GM23248 (cell line): ENCODE measurements around the gene TRAPPC12. TPM values are rescaled to one million over a fixed set of nuclear protein-coding genes. Genes with fewer than 3 reads are reported as not detected.

Experiments used
- DNase-seq: peaks from one replicate; pipeline ENCODE4 v3.0.0-alpha.2; 2015
- H2AFZ ChIP-seq: fragments of 200-600 bp; sonication (generic); 2 replicates; pipeline ENCODE4 v1.6.1; 2016; ENCODE audit warnings: antibody characterized with exemption
- H3F3A ChIP-seq: fragments of 200-600 bp; sonication (generic); 2 replicates; pipeline ENCODE4 v1.6.1; 2016; ENCODE audit warnings: mild to moderate bottlenecking, antibody characterized with exemption, mixed run types; ENCODE audit not compliant: insufficient read depth
- H3K27ac ChIP-seq: fragments of 200-600 bp; sonication (generic); 2 replicates; pipeline ENCODE4 v1.5.1; 2016; ENCODE audit warnings: mild to moderate bottlenecking
- H3K27me3 ChIP-seq: fragments of 200-600 bp; sonication (generic); replicated peaks from 2 replicates; pipeline ENCODE4 v1.6.1; 2016; ENCODE audit warnings: mild to moderate bottlenecking; ENCODE audit not compliant: insufficient read depth
- H3K36me3 ChIP-seq: fragments of 200-600 bp; sonication (generic); 2 replicates; pipeline ENCODE4 v1.6.1; 2016; ENCODE audit warnings: low read depth, mild to moderate bottlenecking
- H3K4me1 ChIP-seq: fragments of 200-600 bp; sonication (generic); 2 replicates; pipeline ENCODE4 v1.6.1; 2016; ENCODE audit warnings: mild to moderate bottlenecking; ENCODE audit not compliant: insufficient read depth
- H3K4me2 ChIP-seq: fragments of 200-600 bp; sonication (generic); one replicate; pipeline ENCODE4 v1.6.1; 2016; ENCODE audit warnings: mild to moderate bottlenecking; ENCODE audit not compliant: unreplicated experiment
- H3K4me3 ChIP-seq: fragments of 200-600 bp; sonication (generic); 2 replicates; pipeline ENCODE4 v1.5.1; 2016; ENCODE audit warnings: mild to moderate bottlenecking
- H3K79me2 ChIP-seq: fragments of 200-600 bp; sonication (generic); 2 replicates; pipeline ENCODE4 v1.6.1; 2016; ENCODE audit warnings: mild to moderate bottlenecking; ENCODE audit not compliant: insufficient read depth
- H3K9ac ChIP-seq: fragments of 200-600 bp; sonication (generic); 2 replicates; pipeline ENCODE4 v1.6.1; 2016; ENCODE audit warnings: mild to moderate bottlenecking
- H3K9me2 ChIP-seq: fragments of 200-600 bp; sonication (generic); 2 replicates; pipeline ENCODE4 v1.6.1; 2016; ENCODE audit warnings: mixed run types, mild to moderate bottlenecking, moderate library complexity; ENCODE audit not compliant: insufficient read depth
- H3K9me3 ChIP-seq: fragments of 200-600 bp; sonication (generic); one replicate; pipeline ENCODE4 v1.6.1; 2017; ENCODE audit warnings: low read depth
- H4K20me1 ChIP-seq: fragments of 200-600 bp; sonication (generic); 2 replicates; pipeline ENCODE4 v1.6.0; 2016; ENCODE audit not compliant: insufficient read depth
- EZH2 ChIP-seq: fragments of 200-600 bp; sonication (generic); IDR thresholded peaks from 2 replicates; pipeline ENCODE4 v1.6.1; 2018; ENCODE audit warnings: antibody characterized with exemption, mild to moderate bottlenecking; ENCODE audit not compliant: insufficient read depth, poor library complexity, severe bottlenecking
- EZH2phosphoT487 ChIP-seq: fragments of 200-600 bp; sonication (generic); IDR thresholded peaks from 2 replicates; pipeline ENCODE4 v1.6.1; 2018; ENCODE audit warnings: antibody characterized with exemption, moderate library complexity, mild to moderate bottlenecking, low read depth; ENCODE audit not compliant: insufficient read depth
- WGBS, 2 experiments: methylation state at CpG; one replicate each; pipeline ENCODE4 v1.1.6; 2015 to 2017; ENCODE audit warnings: low lambda C conversion rate in 2 of 2, low coverage in 1 of 2; ENCODE audit errors: missing lambda C conversion rate in 2 of 2; 5-methylcytosine and 5-hydroxymethylcytosine counted together
- in situ Hi-C: fragments of 300-500 bp; cut with MboI; formaldehyde crosslinking; loops from 2 replicates; pipeline ENCODE4 v1.15.0; 2020
- polyA plus RNA-seq: library from polyadenylated mRNA; unstranded; fragments of >200 nt; fragmentation: Nextera tagmentation; extraction: Ambion mirVana; gene quantifications from 2 replicates; pipeline ENCODE4 v1.2.1, GENCODE V29; 2016
- total RNA-seq: library from RNA; depleted of rRNA; stranded (reverse); fragments of >200 nt; shearing (Covaris generic); gene quantifications from 2 replicates; pipeline ENCODE4 v1.2.3, GENCODE V29; 2014

Gene TRAPPC12
- total and polyA plus RNA-seq, 2 experiments from 2014 or later: 29.3 to 48.1 TPM

DNA sequence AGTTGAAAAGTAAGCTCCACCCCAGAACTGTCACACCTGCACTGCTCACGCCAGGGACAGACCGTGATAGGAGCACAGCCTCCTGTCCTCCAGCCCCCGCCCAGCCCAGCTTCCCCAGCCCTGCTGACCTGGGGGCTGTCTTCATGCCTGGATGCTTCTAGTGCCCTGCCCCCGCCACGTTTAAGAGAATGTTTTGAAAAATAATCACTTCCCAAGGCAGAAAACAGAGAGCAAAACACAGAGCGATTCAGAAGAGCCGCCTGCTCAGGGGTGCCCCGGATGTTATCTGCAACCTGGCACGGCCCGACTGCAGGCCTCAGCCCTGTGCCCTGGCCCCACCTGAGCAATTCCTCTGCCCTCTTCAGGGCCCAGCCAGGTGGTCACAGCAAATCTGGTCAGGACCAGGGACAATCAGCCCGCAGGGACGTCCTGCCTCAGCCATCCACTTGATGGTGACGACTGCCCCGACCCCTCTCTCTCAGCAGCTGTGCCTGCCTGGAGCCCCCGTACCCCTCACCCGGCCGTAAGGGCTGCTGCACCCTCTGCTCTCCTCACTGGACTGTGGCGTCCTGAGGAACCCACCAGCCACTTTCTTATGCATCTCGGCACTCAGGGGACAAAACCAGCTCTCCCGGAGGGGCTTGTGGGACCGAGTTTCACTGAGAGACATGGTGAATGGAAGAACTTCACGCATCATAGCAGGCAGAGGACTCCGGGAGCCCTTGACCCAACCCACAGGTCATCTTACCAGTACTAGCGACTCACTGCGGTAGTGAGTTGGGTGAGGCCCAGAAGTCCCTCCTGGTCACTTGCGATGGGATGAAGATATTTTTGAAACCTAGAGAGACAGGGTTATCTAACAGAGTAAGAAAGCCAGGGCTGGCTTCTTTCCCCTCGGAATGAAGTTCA lies 109.6 kb downstream of the TRAPPC12 start:
- H2AFZ ChIP-seq: no peak overlapping the region
- no peaks in the 10 kb centered on the region for H3K9me2 ChIP-seq
- no peak for TF ChIP-seq EZH2phosphoT487
- TF ChIP-seq EZH2: no peak
- no peaks in the 10 kb centered on the region for H4K20me1 ChIP-seq
- H3K79me2 ChIP-seq: no peaks in the 10 kb centered on the region
- no peak overlapping the region for H3K27ac ChIP-seq
- no peaks in the 10 kb centered on the region for H3K36me3 ChIP-seq
- in situ Hi-C loops: no loop called here
- 66% methylated on average over 27 of the region's 27 CpGs for WGBS, 2 experiments
- no peaks in the 10 kb centered on the region for H3K9me3 ChIP-seq
- H3K4me3 ChIP-seq: no peak overlapping the region
- no peak overlapping the region for H3K4me2 ChIP-seq
- no peaks in the 10 kb centered on the region for H3K27me3 ChIP-seq
- H3F3A ChIP-seq: 0 out of 2 replicates have a peak, but pooled peaks cover 3% of the 10 kb centered on the region
- no peaks in the 10 kb centered on the region for H3K4me1 ChIP-seq
- DNase-seq: no peak
- H3K9ac ChIP-seq: no peak overlapping the region

DNA sequence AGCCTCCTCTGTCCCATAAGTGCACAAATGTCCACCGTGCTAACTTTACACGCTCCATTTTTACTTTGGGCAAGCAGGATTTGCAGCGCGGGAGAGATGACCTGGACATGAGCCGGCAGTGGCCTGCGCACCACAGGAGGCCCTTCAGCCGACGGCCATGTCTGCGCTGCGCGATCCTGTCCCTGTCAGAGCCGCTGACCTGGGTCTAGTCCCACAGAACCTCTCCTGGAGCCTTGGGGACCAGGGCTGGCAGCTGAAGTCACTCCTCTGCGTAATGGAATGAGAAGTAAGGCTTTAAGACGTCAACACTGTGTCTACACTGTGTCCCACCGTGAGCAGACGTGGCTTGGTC lies 110.2 kb downstream of the TRAPPC12 start:
- in situ Hi-C loops: no loop called here
- H3K4me1 ChIP-seq: no peaks in the 10 kb centered on the region
- H3K27me3 ChIP-seq: no peaks in the 10 kb centered on the region
- no peaks in the 10 kb centered on the region for H4K20me1 ChIP-seq
- WGBS, 2 experiments: 80 to 82% methylated on average over 15 to 16 of the region's 16 CpGs
- no peak overlapping the region for H3K27ac ChIP-seq
- H3K79me2 ChIP-seq: no peaks in the 10 kb centered on the region
- no peak overlapping the region for H2AFZ ChIP-seq
- no peak overlapping the region for H3K4me2 ChIP-seq
- no peak for TF ChIP-seq EZH2phosphoT487
- no peak for TF ChIP-seq EZH2
- H3K9me2 ChIP-seq: no peaks in the 10 kb centered on the region
- H3K36me3 ChIP-seq: no peaks in the 10 kb centered on the region
- 0 out of 2 replicates have a peak, but pooled peaks cover 3% of the 10 kb centered on the region for H3F3A ChIP-seq
- H3K9me3 ChIP-seq: no peaks in the 10 kb centered on the region
- no peak for DNase-seq
- H3K4me3 ChIP-seq: no peak overlapping the region
- no peak overlapping the region for H3K9ac ChIP-seq

DNA sequence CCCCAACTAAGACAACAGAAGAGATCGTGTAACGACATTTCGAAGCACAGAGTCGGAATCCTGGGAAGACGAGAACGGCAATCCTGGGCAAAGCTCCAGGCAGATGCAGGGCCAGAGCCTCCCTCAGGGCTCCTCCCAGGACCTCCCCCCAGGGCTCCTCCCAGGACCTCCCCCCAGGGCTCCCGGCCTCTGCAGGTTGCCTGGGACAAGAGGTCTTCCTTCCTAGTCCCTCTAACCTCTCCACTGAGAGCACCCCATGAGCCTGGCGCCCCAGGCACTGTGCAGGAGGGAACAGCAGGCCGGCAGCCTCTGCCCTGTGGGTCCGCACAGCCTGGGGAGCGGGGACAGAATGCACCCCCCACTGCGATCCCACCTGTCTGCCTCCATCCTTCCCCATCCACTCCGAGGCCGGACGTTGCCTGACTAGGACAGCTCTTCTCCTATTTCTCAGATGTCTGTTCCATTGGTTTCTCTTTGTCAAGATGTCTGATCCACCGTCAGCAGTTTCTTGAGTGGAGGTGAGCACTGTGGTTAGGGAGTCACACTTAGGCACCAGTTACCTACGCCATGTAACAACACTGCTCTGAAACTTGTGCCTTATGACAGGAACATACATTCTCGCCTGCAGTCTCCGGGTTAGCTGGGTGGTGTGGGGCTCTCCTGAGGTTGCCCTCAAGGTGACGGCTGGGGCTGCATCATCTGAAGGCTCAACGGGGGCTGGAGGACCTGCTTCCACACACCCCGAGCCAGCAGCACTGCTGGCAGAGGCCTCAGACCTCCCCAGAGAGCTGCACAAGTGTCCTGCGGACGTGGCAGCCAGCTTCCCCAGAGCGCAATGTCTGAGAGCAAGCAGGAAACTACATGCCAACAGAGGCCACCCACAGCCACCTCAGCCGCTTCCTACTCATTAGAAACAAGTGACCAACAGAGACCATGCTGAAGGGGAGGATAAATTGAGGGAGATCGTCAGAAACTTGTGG lies 111.0 kb downstream of the TRAPPC12 start:
- H3K27me3 ChIP-seq: no peaks in the 10 kb centered on the region
- H3K9me3 ChIP-seq: no peaks in the 10 kb centered on the region
- H3K9me2 ChIP-seq: no peaks in the 10 kb centered on the region
- H3K4me2 ChIP-seq: no peak overlapping the region
- H3F3A ChIP-seq: 0 out of 2 replicates have a peak, but pooled peaks cover 3% of the 10 kb centered on the region
- TF ChIP-seq EZH2phosphoT487 (no peak), EZH2 (no peak)
- no peak overlapping the region for H3K9ac ChIP-seq
- no peaks in the 10 kb centered on the region for H3K79me2 ChIP-seq
- no peaks in the 10 kb centered on the region; the same call in 1 of the 2 replicates for H3K36me3 ChIP-seq
- no peak overlapping the region for H3K4me3 ChIP-seq
- in situ Hi-C loops: no loop called here
- no peak for DNase-seq
- WGBS, 2 experiments: 65% methylated on average over 26 to 27 of the region's 27 CpGs
- H3K4me1 ChIP-seq: no peaks in the 10 kb centered on the region
- H4K20me1 ChIP-seq: no peaks in the 10 kb centered on the region
- H2AFZ ChIP-seq: no peak overlapping the region
- H3K27ac ChIP-seq: no peak overlapping the region

DNA sequence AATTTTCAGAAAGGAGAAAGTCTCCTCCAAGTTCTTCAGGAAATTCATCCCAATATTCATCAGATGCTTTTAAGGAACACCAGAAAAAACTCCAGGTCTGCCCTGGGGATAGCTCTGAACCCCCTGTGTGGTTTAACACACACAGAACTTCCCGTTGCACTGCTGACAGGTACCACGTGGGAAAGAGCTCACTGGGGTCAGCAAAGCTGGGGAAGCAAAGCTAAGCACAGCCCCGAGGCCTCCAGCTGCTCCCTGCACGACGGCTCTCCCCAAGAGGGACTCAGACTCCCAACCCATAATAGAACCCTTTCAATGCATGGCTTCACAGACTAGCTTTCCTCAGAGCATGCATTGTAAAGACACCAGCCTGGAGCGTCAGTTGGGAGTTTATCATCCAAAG lies 111.8 kb downstream of the TRAPPC12 start:
- no peaks in the 10 kb centered on the region for H3K9me3 ChIP-seq
- no peak overlapping the region for H3K4me3 ChIP-seq
- TF ChIP-seq EZH2: no peak
- TF ChIP-seq EZH2phosphoT487: no peak
- no peak overlapping the region for H3K4me2 ChIP-seq
- H3K36me3 ChIP-seq: no peaks in the 10 kb centered on the region; the same call in 1 of the 2 replicates
- no peaks in the 10 kb centered on the region for H4K20me1 ChIP-seq
- no peak overlapping the region for H3K27ac ChIP-seq
- in situ Hi-C loops: no loop called here
- no peaks in the 10 kb centered on the region for H3K79me2 ChIP-seq
- no peak for DNase-seq
- H3K9ac ChIP-seq: no peak overlapping the region
- H3K9me2 ChIP-seq: no peaks in the 10 kb centered on the region
- H3K27me3 ChIP-seq: no peaks in the 10 kb centered on the region
- WGBS, 2 experiments: 39 to 43% methylated on average over 6 of the region's 6 CpGs
- H3F3A ChIP-seq: 0 out of 2 replicates have a peak, but pooled peaks cover 3% of the 10 kb centered on the region
- H2AFZ ChIP-seq: no peak overlapping the region
- H3K4me1 ChIP-seq: no peaks in the 10 kb centered on the region
